Endothelial cell of umbilical vein (primary cell): ENCODE results near the gene OR2AE1. TPM values are rescaled to one million over a fixed set of nuclear protein-coding genes. Genes with fewer than 3 reads are reported as not detected.
A peak's percentile ranks its signal among the peaks of the same experiment; 100 is the strongest.

Source experiments
- BruUV-seq: library from RNA; stranded (reverse); fragments of 400-500 nt; replicated peaks from 2 replicates; lab custom pipeline; 2021; lab: Mats Ljungman, UMichigan
- CTCF ChIA-PET: fragments of 300-600, 350-600 bp; sonication (Branson Sonifier 250); formaldehyde crosslinking; loops from one replicate; lab custom pipeline; 2021; ENCODE audit warnings: antibody characterized with exemption, inconsistent platforms; lab: Charles Lee
- POLR2A ChIA-PET: fragments of 300-600, 350-600 bp; sonication (Branson Sonifier 250); formaldehyde crosslinking; loops from one replicate; lab custom pipeline; 2021; ENCODE audit warnings: antibody characterized with exemption, inconsistent platforms; lab: Charles Lee
- DNase-seq: peaks from one replicate; pipeline ENCODE4 v3.0.0-alpha.2; 2011; ENCODE audit warnings: low read depth, low spot score
- FAIRE-seq: peaks from 2 replicates; lab custom pipeline; 2011; peaks lifted over from hg19 to GRCh38; lab: Jason Lieb, UNC
- H2AFZ ChIP-seq: 2 replicates; pipeline ENCODE4 v1.6.0; 2012; ENCODE audit warnings: low read depth, low read length, control low read depth, inconsistent platforms
- H3K27ac ChIP-seq: 2 replicates; pipeline ENCODE4 v1.5.1; 2011; ENCODE audit warnings: low read depth, mild to moderate bottlenecking, control low read depth, low read length, moderate library complexity; ENCODE audit not compliant: insufficient read depth
- H3K27me3 ChIP-seq, 2 experiments: 2 replicates each; pipeline versions ENCODE4 v1.6.0 to v1.6.1; 2011; ENCODE audit warnings: low read length in 2 of 2, mixed read lengths in 1 of 2; ENCODE audit not compliant: control insufficient read depth in 2 of 2, insufficient read depth in 2 of 2
- H3K36me3 ChIP-seq, 2 experiments: 2 replicates in 1 of 2; 3 replicates in 1 of 2; pipeline ENCODE4 v1.5.1; 2011; ENCODE audit warnings: low read length in 2 of 2, mild to moderate bottlenecking in 1 of 2, moderate library complexity in 1 of 2; ENCODE audit not compliant: control insufficient read depth in 2 of 2, insufficient read depth in 2 of 2; ENCODE audit errors: extremely low read depth in 1 of 2
- H3K4me1 ChIP-seq: 3 replicates; pipeline ENCODE4 v1.5.1; 2011; ENCODE audit warnings: mild to moderate bottlenecking, low read length; ENCODE audit not compliant: control insufficient read depth, insufficient read depth; ENCODE audit errors: extremely low read depth
- H3K4me2 ChIP-seq: 2 replicates; pipeline ENCODE4 v1.6.1; 2011; ENCODE audit warnings: low read length, control low read depth, mixed read lengths; ENCODE audit not compliant: insufficient read depth
- H3K4me3 ChIP-seq, 3 experiments: fragments of 200-600 bp in 1 of 3; sonication (generic), shearing (Covaris generic) in 1 of 3; replicated peaks in 1 of 3; 2 replicates each; pipeline ENCODE4 v1.5.1; 2011 to 2016; ENCODE audit warnings: control low read depth in 3 of 3, low read length in 3 of 3, mild to moderate bottlenecking in 2 of 3, inconsistent platforms in 1 of 3, low read depth in 1 of 3, moderate library complexity in 1 of 3; ENCODE audit not compliant: insufficient read depth in 1 of 3
- H3K79me2 ChIP-seq: 2 replicates; pipeline ENCODE4 v1.6.0; 2012; ENCODE audit warnings: low read length, inconsistent platforms; ENCODE audit not compliant: control insufficient read depth, insufficient read depth
- H3K9ac ChIP-seq: replicated peaks from 2 replicates; pipeline ENCODE3; 2011; ENCODE audit warnings: low read length, control low read depth; ENCODE audit not compliant: insufficient read depth; ENCODE audit errors: extremely low read depth
- H3K9me1 ChIP-seq: replicated peaks from 3 replicates; pipeline ENCODE4 v1.6.0; 2011; ENCODE audit warnings: mild to moderate bottlenecking, low read length; ENCODE audit not compliant: control insufficient read depth, insufficient read depth; ENCODE audit errors: extremely low read depth
- H3K9me3 ChIP-seq: replicated peaks from 2 replicates; pipeline ENCODE4 v1.5.1; 2012; ENCODE audit warnings: low read length, inconsistent platforms; ENCODE audit not compliant: control insufficient read depth, insufficient read depth
- H4K20me1 ChIP-seq: replicated peaks from 2 replicates; pipeline ENCODE3; 2011; ENCODE audit warnings: mild to moderate bottlenecking, low read length; ENCODE audit not compliant: control insufficient read depth, insufficient read depth; ENCODE audit errors: extremely low read depth
- EZH2 ChIP-seq: IDR thresholded peaks from 2 replicates; pipeline ENCODE4 v1.6.1; 2012; ENCODE audit warnings: borderline replicate concordance, low read depth, mild to moderate bottlenecking, moderate library complexity, low read length, inconsistent platforms; ENCODE audit not compliant: severe bottlenecking
- FOS ChIP-seq: IDR thresholded peaks from 2 replicates; pipeline ENCODE4 v1.6.1; 2011; ENCODE audit warnings: mild to moderate bottlenecking, low read length, moderate library complexity, borderline replicate concordance; ENCODE audit not compliant: insufficient read depth
- GATA2 ChIP-seq: IDR thresholded peaks from 2 replicates; pipeline ENCODE4 v1.7.0; 2011; ENCODE audit warnings: low read depth, mild to moderate bottlenecking, moderate library complexity, mixed read lengths, low read length; ENCODE audit not compliant: insufficient read length, insufficient read depth
- JUN ChIP-seq: IDR thresholded peaks from 2 replicates; pipeline ENCODE4 v1.6.1; 2011; ENCODE audit warnings: borderline replicate concordance, low read depth; ENCODE audit not compliant: insufficient read length, insufficient read depth
- MYC ChIP-seq: IDR thresholded peaks from one replicate; pipeline ENCODE4 v1.6.1; 2011; ENCODE audit warnings: mild to moderate bottlenecking, low read depth, low read length
- POLR2A ChIP-seq: IDR thresholded peaks from 2 replicates; pipeline ENCODE4 v1.6.1; 2012; ENCODE audit warnings: low read depth, mild to moderate bottlenecking, control low read depth, low read length
- POLR2AphosphoS5 ChIP-seq: IDR thresholded peaks from 2 replicates; pipeline ENCODE4 v1.6.1; 2012; ENCODE audit warnings: low read depth, mild to moderate bottlenecking, control low read depth, low read length, moderate library complexity; ENCODE audit not compliant: insufficient read depth
- dilution Hi-C: fragments of 300-500 bp; cut with MboI; formaldehyde crosslinking; loops from one replicate; pipeline ENCODE4 v1.15.0; 2019; ENCODE audit warnings: low sequenced_read_pairs; ENCODE audit not compliant: extremely low pct_ligation_motif_present
- intact Hi-C: fragments of 100-400 bp; cut with micrococcal nuclease; formaldehyde crosslinking; loops from one replicate; pipeline ENCODE4 v1.10.0; 2022
- polyA plus RNA-seq, 4 experiments: library from polyadenylated mRNA; depleted of rRNA in 3 of 4; stranded (reverse) in 3 of 4; unstranded in 1 of 4; fragments of >200 nt; gene quantifications; 2 replicates each; pipeline versions ENCODE4 v1.2.1 to v1.2.3, GENCODE V29; 2011 to 2012; ENCODE audit warnings: missing spikeins in 1 of 4
- total RNA-seq: library from RNA; stranded (reverse); gene quantifications from 2 replicates; pipeline ENCODE4 v1.2.3, GENCODE V29; 2021
- TF ChIP-seq, protein P1 (sequence below), 2 donors: IDR thresholded peaks; 1 replicate in 1 of 2; 2 replicates in 1 of 2; pipeline ENCODE4 v1.5.1; 2011; ENCODE audit warnings: low read length in 2 of 2, mild to moderate bottlenecking in 2 of 2, moderate library complexity in 2 of 2, control low read depth in 1 of 2, inconsistent platforms in 1 of 2, low read depth in 1 of 2; ENCODE audit not compliant: insufficient read depth in 1 of 2; ENCODE audit errors: extremely low read depth in 1 of 2
- TF ChIP-seq, protein P2 (sequence below): IDR thresholded peaks from 2 replicates; pipeline ENCODE4 v1.6.1; 2011; ENCODE audit not compliant: insufficient read depth, insufficient read length

Gene OR2AE1
- total and polyA plus RNA-seq, 2 donors (not counting 3 experiments of a cell fraction or from before 2014, with no cell fraction given): 0.18 TPM; not detected in 1

DNA sequence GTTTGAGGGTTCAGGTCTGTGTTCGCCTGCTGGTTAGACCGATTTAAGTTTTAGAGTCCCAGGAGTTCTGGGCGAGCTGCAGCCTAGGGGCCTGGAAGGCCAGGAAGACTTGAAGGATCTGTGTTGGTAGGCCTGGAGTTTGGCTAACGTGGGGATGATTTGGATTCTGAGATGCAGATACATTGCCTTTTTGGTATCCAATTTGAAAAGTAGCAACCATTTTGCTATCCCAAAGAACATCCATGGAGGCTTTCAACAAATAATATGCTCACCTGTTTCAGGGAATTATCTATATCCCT, 42.9 kb upstream of the OR2AE1 start:
- peak overlapping the region; percentile 93 for H3K4me2 ChIP-seq
- dilution Hi-C loops: no loop called here
- CTCF ChIA-PET: interaction anchor here (0.5 to 8.8 kb wide), 8 partner anchors 9 to 838 kb away, joined by 3 to 153 read pairs (median 5); partner anchors contain the start of gene GJC3
- DNase-seq (no peak), FAIRE-seq (no peak)
- H3K4me3 ChIP-seq: peak overlapping the region; percentile 51 to 84 (median 58)
- peak overlapping the region; percentile 63 for H3K27ac ChIP-seq
- H2AFZ ChIP-seq: peak overlapping the region; percentile 91
- H3K9me1 ChIP-seq: no peaks in the 10 kb centered on the region
- H3K9ac ChIP-seq: peak overlapping the region; percentile 71
- peaks cover 39% of the 10 kb centered on the region for H3K79me2 ChIP-seq
- POLR2A ChIA-PET: interaction anchor here (1.0 to 1.4 kb wide), 3 partner anchors 9 to 74 kb away, joined by 3 to 7 read pairs (median 4); partner anchors contain the start of gene GJC3
- no peaks in the 10 kb centered on the region for H3K9me3 ChIP-seq
- BruUV-seq: TSS peak; percentile 84
- peaks cover 0 to 3% of the 10 kb centered on the region in 2 experiments for H3K36me3 ChIP-seq
- TF ChIP-seq JUN: no peak
- TF ChIP-seq MYC: no peak
- no peak for TF ChIP-seq GATA2
- no peak for TF ChIP-seq FOS
- TF ChIP-seq POLR2AphosphoS5: no peak
- TF ChIP-seq EZH2: no peak
- no peak for TF ChIP-seq POLR2A
- TF ChIP-seq, protein P1, sequence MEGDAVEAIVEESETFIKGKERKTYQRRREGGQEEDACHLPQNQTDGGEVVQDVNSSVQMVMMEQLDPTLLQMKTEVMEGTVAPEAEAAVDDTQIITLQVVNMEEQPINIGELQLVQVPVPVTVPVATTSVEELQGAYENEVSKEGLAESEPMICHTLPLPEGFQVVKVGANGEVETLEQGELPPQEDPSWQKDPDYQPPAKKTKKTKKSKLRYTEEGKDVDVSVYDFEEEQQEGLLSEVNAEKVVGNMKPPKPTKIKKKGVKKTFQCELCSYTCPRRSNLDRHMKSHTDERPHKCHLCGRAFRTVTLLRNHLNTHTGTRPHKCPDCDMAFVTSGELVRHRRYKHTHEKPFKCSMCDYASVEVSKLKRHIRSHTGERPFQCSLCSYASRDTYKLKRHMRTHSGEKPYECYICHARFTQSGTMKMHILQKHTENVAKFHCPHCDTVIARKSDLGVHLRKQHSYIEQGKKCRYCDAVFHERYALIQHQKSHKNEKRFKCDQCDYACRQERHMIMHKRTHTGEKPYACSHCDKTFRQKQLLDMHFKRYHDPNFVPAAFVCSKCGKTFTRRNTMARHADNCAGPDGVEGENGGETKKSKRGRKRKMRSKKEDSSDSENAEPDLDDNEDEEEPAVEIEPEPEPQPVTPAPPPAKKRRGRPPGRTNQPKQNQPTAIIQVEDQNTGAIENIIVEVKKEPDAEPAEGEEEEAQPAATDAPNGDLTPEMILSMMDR (IDR thresholded peaks at IDR 0.05; ENCODE audit: extremely low read depth in 1 of 2, insufficient read depth in 1 of 2, low read depth in 1 of 2, low read length in 2 of 2): no peak
- TF ChIP-seq, protein P2, sequence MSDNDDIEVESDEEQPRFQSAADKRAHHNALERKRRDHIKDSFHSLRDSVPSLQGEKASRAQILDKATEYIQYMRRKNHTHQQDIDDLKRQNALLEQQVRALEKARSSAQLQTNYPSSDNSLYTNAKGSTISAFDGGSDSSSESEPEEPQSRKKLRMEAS: no peak
- no peaks in the 10 kb centered on the region for H3K27me3 ChIP-seq
- intact Hi-C loops: loop anchor here (10.0 kb wide), 1 partner anchor 165 kb away; the partner anchor contains the start of genes COPS6 and ZNF3
- H3K4me1 ChIP-seq: peaks cover 17% of the 10 kb centered on the region
- H4K20me1 ChIP-seq: no peaks in the 10 kb centered on the region
